H1 (cell line): Measurements from ENCODE around the gene IDH2. TPM values are rescaled to one million over a fixed set of nuclear protein-coding genes. Genes with fewer than 3 reads are reported as not detected.

Experiments
- CEBPB ChIP-seq: IDR thresholded peaks from 2 replicates; pipeline ENCODE4 v1.6.1; 2012; ENCODE audit warnings: low read depth, low read length
- CHD1 ChIP-seq: IDR thresholded peaks from 2 replicates; pipeline ENCODE4 v1.6.1; 2012; ENCODE audit warnings: low read depth, low read length, improper control_type of control experiment
- CREB1 ChIP-seq: IDR thresholded peaks from 2 replicates; pipeline ENCODE4 v1.6.1; 2012; ENCODE audit warnings: inconsistent platforms
- HDAC6 ChIP-seq: IDR thresholded peaks from one replicate; pipeline ENCODE4 v1.7.1; 2012; ENCODE audit warnings: low read depth, mild to moderate bottlenecking, inconsistent platforms, low read length, moderate library complexity
- JUN ChIP-seq: IDR thresholded peaks from 2 replicates; pipeline ENCODE4 v1.6.1; 2011; ENCODE audit warnings: low read depth, mild to moderate bottlenecking, improper control_type of control experiment, low read length
- NRF1 ChIP-seq: IDR thresholded peaks from 2 replicates; pipeline ENCODE4 v1.6.1; 2011; ENCODE audit warnings: mild to moderate bottlenecking, low read depth, low read length, improper control_type of control experiment
- polyA plus RNA-seq, 7 experiments: library from polyadenylated mRNA; depleted of rRNA in 3 of 7; stranded (reverse) in 5 of 7; unstranded in 2 of 7; fragments of >200 nt in 5 of 7; fragments of 200-250 nt in 2 of 7; gene quantifications; 1 replicate in 5 of 7; 2 replicates in 1 of 7; 4 replicates in 1 of 7; pipeline versions ENCODE4 v1.2.1 to v1.2.3, GENCODE V29; 2011 to 2013; ENCODE audit warnings: missing spikeins in 2 of 7, mixed read lengths in 2 of 7
- total RNA-seq: library from RNA; stranded (reverse); fragmentation: NEBNext Ultra II Directional; extraction: Animal tissue kit (Norgen Biotek cat#: 25700); gene quantifications from 2 replicates; pipeline ENCODE4 v1.2.1, GENCODE V29; 2021

The IDH2 gene
- total and polyA plus RNA-seq, 2 of the 8 experiments (the other 6 are each of a cell fraction or from before 2014, with no cell fraction given), result 64.2 to 84.6 TPM

DNA sequence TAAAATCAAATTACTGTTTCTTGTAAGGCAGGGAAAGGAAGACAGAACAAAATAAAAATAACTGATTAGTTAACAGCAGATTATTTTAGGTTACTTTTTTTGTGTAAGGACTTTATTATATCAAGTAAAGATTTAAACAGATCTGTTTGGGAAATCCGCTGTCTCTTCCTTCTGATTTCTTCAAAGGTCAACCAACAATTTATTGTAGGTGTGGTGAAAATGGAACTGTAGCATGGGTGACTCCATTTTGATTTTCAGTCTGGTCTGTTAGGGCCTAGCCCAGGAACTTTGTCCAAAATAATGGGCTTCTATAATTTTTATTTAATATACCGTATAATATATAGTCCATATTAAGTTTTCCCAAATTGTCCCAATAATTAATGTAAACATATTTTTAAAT lies 13.5 kb upstream of the IDH2 start (continued):
- no peak for TF ChIP-seq CHD1
- TF ChIP-seq HDAC6, result no peak
- TF ChIP-seq NRF1, result no peak
- no peak for TF ChIP-seq CEBPB
- TF ChIP-seq JUN, result no peak
- TF ChIP-seq CREB1, result no peak
